ENCODE results near the gene KMT2B.
A peak's percentile ranks its signal among the peaks of the same experiment; 100 is the strongest.

Gene KMT2B

DNA sequence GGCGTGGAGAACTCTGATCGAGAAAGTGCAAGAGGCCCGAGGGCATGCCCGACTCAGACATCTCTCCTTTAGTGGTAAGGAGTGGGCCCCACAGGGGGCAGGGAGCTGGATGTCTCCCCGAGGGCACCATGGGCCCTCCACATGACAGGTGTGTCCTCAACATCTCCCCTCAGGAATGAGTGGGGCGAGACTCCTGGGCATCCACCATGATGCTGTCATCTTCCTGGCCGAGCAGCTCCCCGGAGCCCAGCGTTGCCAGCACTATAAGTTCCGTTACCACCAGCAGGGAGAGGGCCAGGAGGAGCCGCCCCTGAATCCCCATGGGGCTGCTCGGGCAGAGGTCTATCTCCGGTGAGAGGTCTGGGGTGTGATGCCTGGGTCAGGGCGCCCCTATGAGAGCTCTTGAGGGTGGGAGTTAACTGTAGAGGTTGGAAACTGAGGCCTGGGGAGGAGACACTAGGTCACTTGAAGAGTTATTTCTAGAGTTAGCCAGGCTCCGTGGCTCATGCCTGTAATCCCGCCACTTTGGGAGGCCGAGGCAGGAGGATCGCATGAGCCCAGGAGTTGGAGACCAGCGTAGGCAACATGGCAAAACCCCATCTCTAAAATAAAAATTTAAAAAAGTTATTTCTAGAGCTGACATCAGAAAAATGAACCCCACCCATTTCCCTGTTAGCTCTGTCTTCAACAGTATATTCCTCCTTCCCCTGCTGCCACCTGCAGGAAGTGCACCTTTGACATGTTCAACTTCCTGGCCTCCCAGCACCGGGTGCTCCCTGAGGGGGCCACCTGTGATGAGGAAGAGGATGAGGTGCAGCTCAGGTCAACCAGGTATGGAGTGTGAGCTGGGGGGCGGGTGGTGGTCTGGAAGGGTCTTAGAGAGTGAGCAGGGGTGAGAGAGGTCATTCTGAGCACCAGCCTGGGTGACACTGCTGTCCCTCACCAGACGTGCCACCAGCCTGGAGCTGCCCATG lies 19.4 kb downstream of the KMT2B start:
- no peak overlapping the region for H3K4me3 ChIP-seq (ENCODE audit: low read depth, low read length)
- no peaks in the 10 kb centered on the region for H3K9me3 ChIP-seq (ENCODE audit: control insufficient read depth, low read length)
- no peaks in the 10 kb centered on the region for H3K36me3 ChIP-seq (ENCODE audit: control insufficient read depth, insufficient read depth, low read length)
- H3K27me3 ChIP-seq (ENCODE audit: control insufficient read depth, insufficient read depth, low read length) = no peaks in the 10 kb centered on the region
- no peak overlapping the region for H3K9ac ChIP-seq
- TF ChIP-seq, protein P1, sequence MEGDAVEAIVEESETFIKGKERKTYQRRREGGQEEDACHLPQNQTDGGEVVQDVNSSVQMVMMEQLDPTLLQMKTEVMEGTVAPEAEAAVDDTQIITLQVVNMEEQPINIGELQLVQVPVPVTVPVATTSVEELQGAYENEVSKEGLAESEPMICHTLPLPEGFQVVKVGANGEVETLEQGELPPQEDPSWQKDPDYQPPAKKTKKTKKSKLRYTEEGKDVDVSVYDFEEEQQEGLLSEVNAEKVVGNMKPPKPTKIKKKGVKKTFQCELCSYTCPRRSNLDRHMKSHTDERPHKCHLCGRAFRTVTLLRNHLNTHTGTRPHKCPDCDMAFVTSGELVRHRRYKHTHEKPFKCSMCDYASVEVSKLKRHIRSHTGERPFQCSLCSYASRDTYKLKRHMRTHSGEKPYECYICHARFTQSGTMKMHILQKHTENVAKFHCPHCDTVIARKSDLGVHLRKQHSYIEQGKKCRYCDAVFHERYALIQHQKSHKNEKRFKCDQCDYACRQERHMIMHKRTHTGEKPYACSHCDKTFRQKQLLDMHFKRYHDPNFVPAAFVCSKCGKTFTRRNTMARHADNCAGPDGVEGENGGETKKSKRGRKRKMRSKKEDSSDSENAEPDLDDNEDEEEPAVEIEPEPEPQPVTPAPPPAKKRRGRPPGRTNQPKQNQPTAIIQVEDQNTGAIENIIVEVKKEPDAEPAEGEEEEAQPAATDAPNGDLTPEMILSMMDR (IDR thresholded peaks at IDR 0.05) = no peak
- peaks cover 5% of the 10 kb centered on the region for H3K4me1 ChIP-seq
- no peak overlapping the region for H3K4me2 ChIP-seq (ENCODE audit: low read length)
- H3K27ac ChIP-seq = no peak overlapping the region
- H2AFZ ChIP-seq = no peak overlapping the region
- H3K79me2 ChIP-seq = no peaks in the 10 kb centered on the region

DNA sequence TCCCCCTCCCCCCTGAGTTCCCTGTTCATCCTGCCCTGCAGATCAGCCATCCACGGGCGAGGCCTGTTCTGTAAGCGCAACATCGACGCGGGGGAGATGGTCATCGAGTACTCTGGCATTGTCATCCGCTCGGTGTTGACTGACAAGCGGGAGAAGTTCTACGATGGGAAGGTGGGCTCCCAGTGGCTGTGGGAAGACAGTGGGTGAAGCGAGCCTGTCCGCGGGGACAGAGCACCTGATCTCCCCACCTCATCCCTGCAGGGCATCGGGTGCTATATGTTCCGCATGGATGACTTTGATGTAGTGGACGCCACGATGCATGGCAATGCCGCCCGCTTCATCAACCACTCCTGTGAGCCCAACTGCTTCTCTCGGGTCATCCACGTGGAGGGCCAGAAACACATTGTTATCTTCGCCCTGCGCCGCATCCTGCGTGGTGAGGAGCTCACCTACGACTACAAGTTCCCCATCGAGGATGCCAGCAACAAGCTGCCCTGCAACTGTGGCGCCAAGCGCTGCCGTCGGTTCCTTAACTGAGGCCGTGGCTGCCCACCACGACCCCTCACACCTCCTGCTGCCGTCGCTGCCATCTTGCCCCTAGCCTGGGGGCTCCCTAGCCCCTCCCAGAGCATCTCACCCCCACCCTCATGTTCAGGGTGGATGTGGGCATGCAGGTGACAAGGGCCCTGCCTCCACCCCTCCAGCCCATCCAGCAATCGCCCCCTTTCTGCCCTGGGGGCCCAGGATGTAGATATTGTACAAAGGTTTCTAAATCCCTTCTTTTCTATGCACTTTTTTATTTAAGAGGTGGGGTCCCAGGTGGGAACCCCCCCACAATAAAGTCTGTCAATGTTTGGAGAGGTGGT lies 20.5 kb downstream of the KMT2B start:
- no peak overlapping the region for H3K4me3 ChIP-seq (ENCODE audit: low read depth, low read length)
- TF ChIP-seq, protein P1 (IDR thresholded peaks at IDR 0.05) = no peak
- no peaks in the 10 kb centered on the region for H3K27me3 ChIP-seq (ENCODE audit: control insufficient read depth, insufficient read depth, low read length)
- no peaks in the 10 kb centered on the region for H3K36me3 ChIP-seq (ENCODE audit: control insufficient read depth, insufficient read depth, low read length)
- H3K4me1 ChIP-seq = peaks cover 5% of the 10 kb centered on the region
- no peak overlapping the region for H3K27ac ChIP-seq
- no peak overlapping the region for H2AFZ ChIP-seq
- H3K4me2 ChIP-seq (ENCODE audit: low read length) = no peak overlapping the region
- no peak overlapping the region for H3K9ac ChIP-seq
- H3K9me3 ChIP-seq (ENCODE audit: control insufficient read depth, low read length) = no peaks in the 10 kb centered on the region
- no peaks in the 10 kb centered on the region for H3K79me2 ChIP-seq

DNA sequence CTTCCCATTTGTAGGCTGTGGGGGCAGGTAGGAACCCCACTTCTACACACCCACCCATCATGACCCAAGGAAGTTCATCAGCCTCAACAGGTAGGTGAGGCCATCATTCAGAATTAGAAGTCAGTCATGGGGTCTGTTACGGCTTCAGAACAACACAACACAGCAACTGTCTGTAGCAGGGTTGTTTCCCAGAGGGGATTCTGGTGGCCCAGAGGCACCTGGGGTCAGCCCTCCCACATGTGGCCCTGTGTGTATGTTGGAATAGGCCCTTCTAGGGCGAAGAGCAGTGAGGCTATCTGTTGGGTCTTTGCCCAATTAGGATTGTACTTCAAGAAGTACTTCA lies 21.1 kb downstream of the KMT2B start:
- peaks cover 5% of the 10 kb centered on the region for H3K4me1 ChIP-seq

DNA sequence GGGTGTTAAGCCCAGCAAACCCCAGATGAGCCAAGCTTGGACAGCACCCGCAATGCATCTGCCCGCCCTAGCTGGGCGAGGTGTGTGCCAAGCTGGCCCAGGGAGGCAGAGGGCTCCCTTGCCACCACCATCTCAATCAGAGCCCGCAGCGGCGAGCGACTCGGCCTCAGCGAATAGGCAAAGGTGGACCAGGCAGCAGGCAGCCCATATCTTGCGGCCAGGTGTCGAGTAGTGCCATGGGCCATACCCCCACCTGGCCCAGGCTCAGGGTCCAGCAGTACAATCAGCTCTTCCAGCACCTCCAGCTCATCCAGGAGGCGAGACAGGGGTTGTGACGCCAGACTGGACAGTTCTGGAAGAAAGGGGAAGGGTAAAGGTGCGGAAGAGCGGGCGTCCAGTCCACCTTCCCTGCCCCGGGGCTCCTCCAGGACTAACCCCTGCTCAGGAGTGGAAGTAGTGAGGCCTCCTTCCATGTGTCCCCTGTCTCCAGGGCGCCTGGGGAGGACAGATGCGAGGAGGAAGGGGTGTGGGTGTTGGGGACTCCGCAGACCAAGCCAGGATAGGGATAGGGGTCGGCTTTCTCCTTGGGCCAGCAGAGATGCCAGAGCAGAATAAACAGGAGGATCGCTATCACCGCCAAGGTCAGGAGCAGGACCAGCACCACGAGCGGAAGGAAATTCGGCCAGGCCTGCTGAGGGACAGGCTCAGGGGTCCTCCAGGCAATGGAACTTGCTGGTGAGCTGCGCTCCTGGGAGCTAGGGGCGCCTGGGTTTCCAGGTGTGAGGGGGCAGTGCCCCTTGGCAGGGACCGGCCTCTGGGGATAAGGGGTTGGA lies 21.7 kb downstream of the KMT2B start:
- Histone ChIP-seq H2AFZ (no peak overlapping the region), H3K4me1 (peaks cover 7% of the 10 kb centered on the region), H3K4me3 (ENCODE audit: low read depth, low read length) (peak overlapping the region; percentile 70), H3K27me3 (ENCODE audit: control insufficient read depth, insufficient read depth, low read length) (no peaks in the 10 kb centered on the region), H3K4me2 (ENCODE audit: low read length) (peak overlapping the region; percentile 81), H3K9me3 (ENCODE audit: control insufficient read depth, low read length) (no peaks in the 10 kb centered on the region), H3K27ac (peak overlapping the region; percentile 70), H3K79me2 (no peaks in the 10 kb centered on the region), H3K9ac (no peak overlapping the region), H3K36me3 (ENCODE audit: control insufficient read depth, insufficient read depth, low read length) (no peaks in the 10 kb centered on the region)
- TF ChIP-seq, protein P1 (IDR thresholded peaks at IDR 0.05) = no peak

More for the DNA sequence above, 21.1 kb downstream of the KMT2B start:
- no peak overlapping the region for H3K9ac ChIP-seq
- no peak overlapping the region for H2AFZ ChIP-seq
- H3K9me3 ChIP-seq (ENCODE audit: control insufficient read depth, low read length) = no peaks in the 10 kb centered on the region
- no peaks in the 10 kb centered on the region for H3K36me3 ChIP-seq (ENCODE audit: control insufficient read depth, insufficient read depth, low read length)
- no peak overlapping the region for H3K4me3 ChIP-seq (ENCODE audit: low read depth, low read length)
- H3K27me3 ChIP-seq (ENCODE audit: control insufficient read depth, insufficient read depth, low read length) = no peaks in the 10 kb centered on the region
- H3K27ac ChIP-seq = no peak overlapping the region
- no peak overlapping the region for H3K4me2 ChIP-seq (ENCODE audit: low read length)
- no peaks in the 10 kb centered on the region for H3K79me2 ChIP-seq
- TF ChIP-seq, protein P1 (IDR thresholded peaks at IDR 0.05) = no peak

Data from parathyroid adenoma (tissue), 2 donors.